GM21737 (cell line): ENCODE data around the gene RAB8A.
A peak's percentile ranks its signal among the peaks of the same experiment; 100 is the strongest.

Experiments used
- ATAC-seq: cut with Tn5 transposase; IDR thresholded peaks from one replicate; pipeline ENCODE4 v1.9.1; 2021; ENCODE audit warnings: mild to moderate bottlenecking, moderate library complexity; ENCODE audit not compliant: unreplicated experiment

Gene RAB8A

DNA sequence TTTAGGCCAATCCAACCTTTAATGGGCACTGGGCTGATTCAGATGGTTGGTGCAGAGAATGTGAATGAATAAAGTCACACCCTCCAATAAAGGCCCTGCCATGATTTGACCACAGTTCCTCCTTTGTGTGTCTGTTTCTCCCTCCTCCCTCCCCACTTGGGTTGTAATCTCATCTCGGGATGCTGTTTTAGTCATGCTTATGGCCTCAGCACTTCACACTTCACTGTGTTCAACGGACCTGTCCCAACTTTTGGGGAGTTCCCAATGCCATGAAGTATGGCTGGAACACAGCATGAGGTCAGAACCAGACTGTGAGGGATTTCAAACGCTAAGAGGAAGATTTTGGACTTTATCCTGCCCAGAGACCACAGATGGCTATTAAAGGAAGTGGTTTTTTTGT lies 5.6 kb upstream of the RAB8A start:
- no peak for ATAC-seq

DNA sequence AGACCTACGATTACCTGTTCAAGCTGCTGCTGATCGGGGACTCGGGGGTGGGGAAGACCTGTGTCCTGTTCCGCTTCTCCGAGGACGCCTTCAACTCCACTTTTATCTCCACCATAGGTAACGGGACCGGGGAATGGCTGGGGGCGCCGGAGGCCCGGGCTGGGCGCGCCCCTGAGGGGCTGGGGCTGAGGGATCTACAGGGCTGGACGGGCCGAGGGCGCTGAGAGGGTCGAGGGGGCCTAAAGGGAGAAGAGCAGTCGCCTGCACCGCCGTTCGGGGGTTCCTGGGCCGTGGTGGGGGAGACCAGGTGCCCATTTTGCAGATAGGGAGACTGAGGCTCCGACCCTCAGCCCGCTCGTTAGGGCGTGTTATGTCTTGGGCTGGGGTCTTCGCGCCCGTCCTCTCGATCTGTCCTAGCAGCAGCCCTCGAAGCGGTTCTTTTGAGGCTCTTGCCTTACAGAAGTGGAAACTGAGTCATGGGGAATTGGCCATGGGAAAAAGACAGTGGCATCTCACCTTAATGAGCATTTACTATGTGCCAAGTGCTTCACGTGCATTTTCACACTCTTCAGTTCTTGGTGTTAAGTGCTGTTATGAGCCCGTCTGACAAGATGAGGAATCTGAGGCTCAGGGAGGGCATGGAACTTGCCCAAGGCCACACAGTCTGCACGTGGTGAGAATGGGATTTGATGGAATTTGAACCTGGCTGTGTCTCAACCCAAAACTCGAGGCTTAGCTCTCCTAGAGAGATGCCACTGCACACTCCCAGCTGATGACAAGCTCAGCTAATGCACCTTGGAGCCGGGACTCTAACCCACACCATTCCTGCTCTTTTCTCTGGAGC lies 442 bp downstream of the RAB8A start:
- no peak for ATAC-seq

DNA sequence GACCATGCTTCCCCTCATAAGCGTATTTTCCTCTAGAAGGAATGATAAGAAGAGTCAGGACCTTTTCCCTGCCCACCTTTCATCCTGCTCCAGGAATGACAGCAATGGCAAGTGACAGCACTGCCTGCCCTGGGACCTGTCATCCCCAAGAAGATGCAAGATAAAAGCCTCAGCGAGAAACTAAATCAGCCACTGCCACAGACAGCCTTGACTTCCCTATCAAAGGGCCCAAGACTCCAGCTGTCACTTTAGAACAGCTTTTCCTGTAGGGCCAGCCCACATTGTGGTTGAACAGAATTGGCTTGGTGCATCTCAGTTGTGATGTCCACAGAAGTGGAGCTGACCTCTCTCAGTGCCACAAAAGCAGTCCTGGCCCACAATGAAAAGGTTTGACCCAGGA lies 1.1 kb downstream of the RAB8A start:
- ATAC-seq: no peak

DNA sequence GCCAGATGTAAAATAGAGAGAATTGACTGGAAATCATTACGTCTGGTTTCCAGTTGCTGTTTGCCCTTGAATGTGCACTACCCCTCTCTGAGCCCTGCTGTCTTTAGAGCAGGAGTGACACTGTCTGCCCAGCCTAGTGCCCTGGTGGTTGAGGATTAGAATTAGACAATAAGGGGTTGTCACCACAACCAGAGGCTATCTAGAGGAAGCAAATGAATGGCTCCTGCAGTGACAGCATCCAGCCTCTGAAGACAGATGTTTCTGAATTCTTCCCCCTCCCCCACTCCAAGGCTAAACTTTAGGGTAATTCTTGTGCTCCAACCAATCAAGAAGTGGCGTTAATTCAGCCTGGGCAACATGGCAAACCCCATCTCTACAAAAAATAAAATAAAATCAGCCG lies 2.0 kb downstream of the RAB8A start:
- ATAC-seq: no peak

DNA sequence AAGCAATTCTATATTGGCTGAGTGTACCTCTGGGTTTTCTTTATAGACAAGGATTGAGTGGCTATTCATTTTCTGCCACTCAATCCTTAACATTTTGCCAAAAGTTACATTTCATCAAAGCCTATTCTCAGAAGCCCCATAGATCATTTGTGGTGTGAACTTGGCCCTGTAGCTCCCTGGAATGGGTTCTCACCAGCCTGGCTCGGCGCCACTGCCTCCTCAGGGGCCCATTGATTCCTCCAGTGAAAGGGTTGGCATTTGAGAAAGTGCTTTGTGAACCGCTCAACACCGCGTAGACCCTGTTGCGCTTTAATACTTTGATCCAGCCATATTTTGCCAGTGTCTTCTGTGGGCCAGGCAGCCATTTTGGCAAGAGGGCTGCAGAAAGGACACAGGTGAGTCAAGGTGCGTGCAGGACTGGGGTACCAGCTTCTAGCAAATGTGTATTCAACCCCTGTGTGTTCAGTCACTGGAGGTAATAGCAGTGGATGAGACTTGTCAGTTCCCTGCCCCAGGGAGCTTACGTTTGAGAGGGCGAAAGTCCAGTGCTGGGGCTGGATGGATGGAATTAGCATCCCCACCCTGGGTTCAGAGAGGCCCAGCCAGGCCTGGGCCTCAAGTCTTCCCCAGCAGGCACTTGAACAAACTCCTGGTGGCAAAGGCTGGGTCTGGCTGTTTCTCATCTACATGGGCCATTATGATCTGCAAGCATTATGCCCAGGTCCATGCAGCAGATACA lies 3.8 kb downstream of the RAB8A start:
- ATAC-seq: no peak

DNA sequence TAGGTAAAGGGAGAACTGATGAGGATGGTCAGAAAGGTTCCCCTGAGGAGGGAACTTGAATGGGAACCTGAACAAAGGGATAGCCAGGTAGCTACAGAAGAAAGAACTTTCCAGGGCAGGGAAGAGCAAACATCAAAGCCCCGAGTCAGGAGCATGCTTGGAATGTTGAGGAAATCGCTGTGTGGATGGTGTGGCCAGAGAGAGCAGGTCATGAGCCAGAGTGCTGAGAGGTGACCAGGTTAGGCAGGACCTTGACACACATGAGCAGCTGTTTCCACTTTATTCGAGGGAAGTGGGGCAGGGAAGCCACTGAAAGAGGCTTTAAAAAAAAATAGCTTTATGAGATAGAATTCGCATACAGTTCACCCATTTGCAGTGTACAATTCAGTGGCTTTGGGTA lies 4.4 kb downstream of the RAB8A start:
- ATAC-seq: no peak

DNA sequence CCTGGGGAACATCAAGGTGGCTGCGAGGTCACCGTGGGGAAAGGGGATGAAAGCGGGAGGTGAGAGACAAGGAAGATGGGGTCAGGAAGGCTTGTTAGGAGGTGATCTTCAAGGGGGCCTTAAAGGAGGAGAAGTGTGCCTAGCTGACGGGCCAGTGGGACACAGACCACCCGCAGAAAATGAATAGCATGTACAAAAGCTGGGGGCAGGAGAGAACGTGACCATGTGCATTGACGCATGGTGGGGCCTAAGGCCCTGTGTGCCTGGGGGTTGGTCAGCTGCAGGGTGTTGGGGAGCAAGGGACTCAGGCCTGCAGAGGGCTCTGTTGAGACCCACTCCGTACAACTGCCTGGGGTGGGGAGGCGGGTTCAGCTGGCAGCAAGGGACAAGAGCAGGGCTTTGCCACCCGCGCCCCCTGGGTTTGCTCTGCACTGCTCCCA lies 5.9 kb downstream of the RAB8A start:
- ATAC-seq: no peak

DNA sequence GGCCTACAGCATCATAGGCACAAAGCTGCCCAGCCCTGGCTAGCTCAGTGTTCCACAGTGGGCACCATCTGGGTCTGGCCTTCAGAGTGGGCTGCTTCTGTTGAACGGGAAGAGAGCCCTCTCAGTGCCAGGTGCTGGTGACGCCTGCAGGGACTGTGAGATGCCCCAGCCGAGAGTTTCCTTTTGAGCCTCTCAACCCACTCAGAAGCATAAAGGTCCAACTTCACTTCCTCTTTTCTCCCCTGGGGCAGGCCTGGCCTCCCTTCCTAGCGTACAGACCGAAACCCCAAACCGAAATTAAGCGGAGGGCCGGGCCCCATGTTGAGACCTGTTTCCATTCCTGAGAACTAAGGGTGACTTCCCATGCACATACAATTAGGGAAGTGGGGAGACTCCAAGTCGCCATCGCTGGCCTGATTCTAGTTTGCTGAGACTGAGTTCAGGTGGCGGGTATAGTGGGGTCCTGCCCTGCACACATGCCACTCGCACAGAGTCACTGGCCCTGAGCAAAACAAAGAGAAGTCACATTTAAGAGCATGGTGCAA lies 6.9 kb downstream of the RAB8A start:
- ATAC-seq: peak; percentile 64

DNA sequence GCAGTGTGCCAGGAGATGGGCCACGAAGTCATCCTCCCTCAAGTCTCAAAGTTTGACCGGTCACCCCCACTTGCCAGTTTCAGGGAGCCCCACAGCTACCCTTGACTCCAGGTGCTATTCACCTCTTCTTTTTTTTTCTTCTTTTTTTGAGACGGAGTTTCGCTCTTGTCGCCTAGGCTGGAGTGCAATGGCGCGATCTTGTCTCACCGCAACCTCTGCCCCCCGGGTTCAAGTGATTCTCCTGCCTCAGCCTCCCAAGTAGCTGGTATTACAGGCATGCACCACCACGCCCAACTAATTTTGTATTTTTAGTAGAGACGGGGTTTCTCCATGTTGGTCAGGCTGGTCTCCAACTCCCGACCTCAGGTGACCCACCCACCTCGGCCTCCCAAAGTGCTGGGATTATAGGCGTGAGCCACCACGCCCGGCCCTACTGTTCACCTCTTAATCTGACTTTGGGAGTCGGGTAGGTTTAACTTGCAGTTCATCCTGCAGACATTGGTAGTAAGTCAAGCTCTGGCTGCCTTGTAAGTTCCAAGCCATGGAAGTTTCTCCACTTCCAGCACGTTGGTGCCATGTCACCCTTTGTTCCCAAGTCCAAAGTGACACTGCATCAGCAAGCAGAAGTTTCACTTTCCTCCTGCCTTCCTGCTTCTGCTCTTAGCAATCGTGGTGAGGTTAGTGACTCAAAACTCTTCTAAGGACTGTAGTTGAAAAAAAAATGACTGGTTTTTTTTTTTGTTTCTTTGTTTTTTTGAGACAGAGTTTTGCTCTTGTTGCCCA lies 7.6 kb downstream of the RAB8A start:
- peak; percentile 2 for ATAC-seq

DNA sequence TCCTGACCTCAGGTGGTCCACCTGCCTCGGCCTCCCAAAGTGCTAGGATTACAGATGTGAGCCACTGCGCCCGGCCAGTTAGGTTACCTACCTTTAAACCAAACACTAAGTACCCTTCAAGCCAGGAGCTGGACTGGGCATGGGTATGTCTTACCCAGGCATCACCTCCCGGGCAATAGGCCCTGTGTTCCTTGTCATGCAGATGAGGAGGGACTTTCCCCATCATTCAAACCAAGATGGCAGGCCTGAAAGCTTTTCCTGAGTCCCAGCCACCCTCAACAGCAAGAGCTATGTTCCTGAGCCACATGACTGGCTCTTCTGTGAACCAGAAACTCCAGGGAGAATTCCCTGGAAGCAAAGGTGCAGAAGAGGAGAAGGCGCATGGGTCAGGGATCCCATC lies 9.5 kb downstream of the RAB8A start:
- ATAC-seq: no peak

DNA sequence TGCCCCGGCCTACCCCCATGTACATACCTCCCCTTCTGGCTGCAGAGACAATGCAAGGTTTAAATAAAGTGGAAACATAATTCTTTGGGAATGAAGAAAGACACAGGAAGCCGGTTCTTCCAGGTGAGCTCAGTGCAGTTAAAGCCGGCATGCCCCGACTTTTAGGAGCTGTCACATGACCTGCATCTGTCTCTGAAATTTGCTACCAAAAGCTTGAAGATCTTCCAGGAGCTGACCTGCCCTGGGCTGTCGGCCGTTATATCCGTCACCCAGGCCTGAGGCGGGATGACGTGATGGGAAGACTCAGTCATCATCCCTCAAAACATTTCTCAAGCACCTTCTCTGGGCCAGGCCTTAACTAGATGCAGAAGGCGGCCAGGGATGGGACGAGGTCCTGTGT lies 10.3 kb downstream of the RAB8A start:
- no peak for ATAC-seq

DNA sequence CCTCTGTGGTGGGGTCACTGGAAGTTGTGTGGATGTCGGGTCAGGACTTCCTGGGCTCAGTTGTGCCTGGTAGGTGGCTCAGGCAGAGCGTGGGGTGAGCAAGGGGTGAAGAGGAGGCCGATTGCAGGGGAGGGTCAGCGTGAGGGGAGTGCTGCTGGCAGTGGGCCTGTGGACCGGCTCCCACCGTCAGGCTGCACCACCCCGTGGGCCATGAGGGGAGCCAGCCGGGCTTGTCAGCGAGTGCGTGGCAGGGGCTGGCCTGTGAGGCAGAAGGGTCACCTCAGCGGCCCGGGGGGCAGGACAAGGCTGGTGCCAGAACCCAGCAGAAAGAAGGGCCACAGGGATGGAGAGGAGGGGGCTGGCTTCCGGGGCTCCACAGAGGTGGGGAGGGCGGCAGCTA lies 13.3 kb downstream of the RAB8A start:
- ATAC-seq: no peak

DNA sequence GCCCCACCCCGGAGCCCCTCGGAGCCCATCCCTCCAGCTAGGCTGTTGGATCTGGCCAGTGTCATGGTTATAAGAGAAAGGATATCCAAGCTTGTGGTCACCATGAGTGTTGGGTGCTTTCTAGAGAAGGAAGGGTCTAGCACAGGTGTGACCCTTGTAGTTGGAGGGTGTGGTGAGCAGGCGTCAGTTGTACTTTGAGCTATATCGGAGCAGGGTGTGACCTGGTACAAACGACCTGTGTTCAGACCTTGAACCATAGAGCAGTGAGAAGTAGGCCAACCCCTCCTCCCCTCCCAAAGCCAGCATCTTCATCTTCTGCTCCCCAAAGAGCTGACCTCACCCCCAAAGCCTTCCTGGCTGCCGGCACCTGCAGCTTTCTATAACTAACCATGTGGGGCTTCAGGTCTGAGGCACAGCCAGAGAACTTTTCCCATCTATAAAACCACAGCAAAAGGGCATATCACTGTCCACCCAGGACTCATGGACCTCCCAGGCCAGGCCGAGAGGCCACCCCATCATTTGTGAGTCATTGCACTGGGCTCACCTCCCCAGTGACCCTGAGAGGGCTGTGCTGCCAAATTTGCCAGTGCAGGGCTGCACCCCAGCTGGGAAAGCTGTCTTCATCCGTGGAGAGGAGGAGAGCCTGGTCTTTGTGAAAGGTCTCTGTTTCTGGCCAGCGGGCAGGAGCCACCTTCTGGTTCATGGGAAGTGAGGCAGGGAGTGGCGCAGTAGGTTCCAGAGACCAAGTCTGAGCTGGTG lies 14.2 kb downstream of the RAB8A start:
- no peak for ATAC-seq

DNA sequence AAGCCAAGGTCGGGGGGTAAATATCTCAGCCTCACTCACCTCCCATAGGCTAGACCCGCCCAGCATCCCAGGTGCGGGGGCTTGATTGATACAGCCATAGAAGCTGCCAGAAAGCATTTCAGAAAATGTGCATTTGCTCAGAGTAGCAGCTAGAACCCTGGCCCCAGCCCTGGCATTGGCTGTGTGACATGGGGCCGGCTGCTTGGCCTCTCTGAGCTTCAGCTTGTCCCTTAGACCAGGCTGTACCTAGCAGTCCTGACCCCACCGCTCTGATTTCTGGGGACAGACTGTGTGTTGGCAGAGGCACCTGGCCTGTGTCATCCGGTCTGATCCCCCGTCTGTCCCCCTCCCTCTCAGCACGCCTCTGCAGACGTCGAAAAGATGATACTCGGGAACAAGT lies 15.4 kb downstream of the RAB8A start:
- no peak for ATAC-seq

DNA sequence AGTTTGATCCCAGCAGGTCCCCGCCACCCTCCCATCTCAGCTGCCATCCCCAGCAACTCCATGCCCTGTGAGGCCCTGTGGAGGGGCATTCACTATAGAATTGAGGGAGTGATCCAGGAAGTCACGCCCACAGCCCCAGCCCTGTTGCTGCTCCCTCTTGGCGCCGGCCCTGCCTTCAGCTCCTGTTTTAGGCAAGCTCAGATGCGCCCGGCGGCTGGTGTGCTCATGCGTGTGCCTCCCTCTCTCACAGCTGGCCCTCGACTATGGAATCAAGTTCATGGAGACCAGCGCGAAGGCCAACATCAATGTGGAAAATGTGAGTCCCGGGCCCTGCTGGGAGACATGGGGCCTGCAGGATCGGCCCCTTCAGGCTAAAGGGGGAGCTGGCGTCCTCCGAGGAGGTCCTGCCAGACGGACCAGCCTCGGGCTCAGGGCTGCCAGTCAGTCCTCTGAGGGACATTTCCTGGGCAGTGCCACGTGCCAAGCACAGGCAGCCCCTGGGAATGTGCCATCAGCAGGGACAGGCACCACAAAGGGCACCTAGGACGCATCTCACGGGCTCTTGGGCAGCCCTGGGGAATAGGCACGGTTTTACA lies 16.2 kb downstream of the RAB8A start:
- no peak for ATAC-seq

DNA sequence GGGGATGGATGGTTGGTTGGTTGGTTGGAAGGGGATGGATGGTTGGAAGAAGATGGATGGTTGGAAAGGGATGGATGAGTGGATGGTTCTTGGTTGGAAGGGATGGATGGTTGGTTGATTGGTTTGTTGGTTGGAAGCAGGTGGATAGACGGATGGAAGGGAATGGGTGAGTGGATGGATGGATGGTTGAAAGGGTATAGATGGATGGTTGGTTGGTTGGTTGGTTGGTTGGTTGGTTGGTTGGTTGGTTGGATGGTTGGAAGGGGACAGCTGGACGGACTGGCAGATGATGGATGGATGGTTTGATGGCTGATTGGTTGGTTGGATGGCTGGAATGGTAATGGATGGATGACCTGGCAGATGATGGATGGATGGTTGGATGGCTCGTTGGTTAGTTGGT lies 20.0 kb downstream of the RAB8A start:
- no peak for ATAC-seq

DNA sequence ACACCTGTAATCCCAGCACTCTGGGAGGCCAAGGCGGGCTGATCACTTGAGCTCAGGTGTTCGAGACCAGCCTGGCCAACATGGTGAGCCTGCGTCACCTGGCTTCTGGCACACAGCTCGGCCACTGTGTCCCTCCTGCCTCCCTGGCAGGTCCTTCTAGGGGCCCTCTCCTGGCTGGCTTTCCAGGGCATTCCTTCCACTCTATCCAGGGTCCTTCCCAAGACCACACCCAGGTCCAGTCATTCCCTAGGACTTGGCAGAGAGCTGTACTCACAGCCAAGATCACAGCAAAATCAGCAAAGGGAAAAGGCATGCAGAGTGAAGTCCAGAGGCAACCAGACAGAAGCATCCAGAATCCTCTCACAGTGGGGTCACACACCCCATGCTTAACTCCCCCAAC lies 22.1 kb downstream of the RAB8A start:
- ATAC-seq: no peak

DNA sequence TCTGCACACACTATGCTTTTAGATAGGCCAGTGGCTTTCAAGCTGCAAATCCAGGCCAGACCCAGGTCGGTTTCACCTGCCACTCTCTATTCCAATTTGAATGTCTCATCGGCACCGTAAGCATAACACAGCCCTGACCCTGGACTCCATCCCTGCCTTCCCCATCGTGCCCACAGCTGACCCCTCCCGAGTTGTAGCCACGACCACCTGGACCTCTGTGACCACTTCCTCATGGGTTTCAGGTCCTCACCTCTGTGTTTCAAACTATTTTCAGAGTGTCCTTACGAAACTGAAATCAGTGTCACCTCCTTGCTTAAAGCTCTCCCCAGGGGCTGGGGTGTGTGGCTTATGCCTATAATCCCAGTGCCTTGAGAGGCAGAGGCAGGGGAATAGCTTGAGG lies 22.8 kb downstream of the RAB8A start:
- no peak for ATAC-seq

DNA sequence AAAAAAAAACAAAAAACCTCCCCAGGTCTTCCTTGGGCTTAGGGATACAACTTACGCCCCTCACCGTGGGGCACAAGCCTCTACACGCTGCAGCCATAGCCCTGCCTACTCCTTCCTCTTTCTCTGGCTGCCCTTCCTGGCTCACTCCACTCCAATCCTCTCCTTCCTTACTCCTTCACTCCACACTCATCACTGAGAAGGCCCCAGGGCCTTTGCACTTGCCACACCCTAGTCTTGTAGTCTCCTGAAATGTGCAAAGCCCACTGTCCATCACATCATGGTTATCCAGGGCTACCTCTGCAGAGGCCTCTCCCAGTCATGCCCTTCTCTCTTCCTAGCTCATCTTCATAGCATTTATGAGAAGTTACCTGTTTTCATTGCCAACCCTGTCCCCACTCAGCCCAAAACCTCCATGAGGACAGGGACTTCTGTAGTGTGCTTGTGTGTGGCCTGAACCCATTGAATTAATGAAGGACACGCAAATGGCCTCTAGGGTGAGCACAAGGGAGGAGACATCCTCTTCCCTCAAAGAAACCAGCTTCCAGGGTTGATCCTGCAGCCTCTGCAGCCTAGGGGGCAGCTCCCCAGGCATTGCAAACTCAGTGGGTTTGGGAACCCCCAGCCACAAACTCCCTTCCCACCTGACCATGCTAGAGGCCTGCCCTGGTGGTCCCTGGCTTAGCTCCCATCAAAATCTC lies 23.9 kb downstream of the RAB8A start:
- ATAC-seq: no peak
